GM12874 (cell line): ENCODE results near the gene SGF29.
"Not testable (repeated sequence)": the region's sequence is repeated elsewhere in the genome, so short reads cannot be mapped to it uniquely, and the experiment has no call there.

Experiments used
- TF ChIP-seq, protein P1 (sequence below): IDR thresholded peaks from 2 replicates; pipeline ENCODE4 v1.5.1; 2011; ENCODE audit warnings: low read depth, mild to moderate bottlenecking, control low read depth, low read length, moderate library complexity; ENCODE audit not compliant: insufficient read depth

The SGF29 gene

DNA sequence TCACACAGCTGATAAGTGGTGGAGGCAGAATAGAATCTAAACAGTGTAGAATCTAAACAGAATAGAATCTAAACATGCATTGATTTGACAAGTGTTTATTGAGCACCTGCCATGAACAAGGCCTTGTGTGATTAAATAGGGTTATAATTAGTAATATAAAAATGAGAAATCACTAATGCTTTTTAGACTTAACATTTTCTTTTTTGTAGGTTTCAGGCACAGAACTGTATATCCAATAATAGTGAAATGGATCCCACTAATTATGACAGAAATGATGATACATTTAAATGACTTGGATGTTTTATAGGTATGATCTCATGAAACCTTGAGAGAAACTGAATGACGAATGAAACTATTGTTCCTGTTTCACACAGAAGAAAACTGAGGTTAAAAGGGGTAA lies 84.0 kb downstream of the SGF29 start, which contains the start of gene NPIPB8:
Gene NPIPB8 (plus strand): TSS at position 301 of the 400 bp plus-strand sequence. CDS start 296 bp downstream, outside the sequence.
- TF ChIP-seq, protein P1, sequence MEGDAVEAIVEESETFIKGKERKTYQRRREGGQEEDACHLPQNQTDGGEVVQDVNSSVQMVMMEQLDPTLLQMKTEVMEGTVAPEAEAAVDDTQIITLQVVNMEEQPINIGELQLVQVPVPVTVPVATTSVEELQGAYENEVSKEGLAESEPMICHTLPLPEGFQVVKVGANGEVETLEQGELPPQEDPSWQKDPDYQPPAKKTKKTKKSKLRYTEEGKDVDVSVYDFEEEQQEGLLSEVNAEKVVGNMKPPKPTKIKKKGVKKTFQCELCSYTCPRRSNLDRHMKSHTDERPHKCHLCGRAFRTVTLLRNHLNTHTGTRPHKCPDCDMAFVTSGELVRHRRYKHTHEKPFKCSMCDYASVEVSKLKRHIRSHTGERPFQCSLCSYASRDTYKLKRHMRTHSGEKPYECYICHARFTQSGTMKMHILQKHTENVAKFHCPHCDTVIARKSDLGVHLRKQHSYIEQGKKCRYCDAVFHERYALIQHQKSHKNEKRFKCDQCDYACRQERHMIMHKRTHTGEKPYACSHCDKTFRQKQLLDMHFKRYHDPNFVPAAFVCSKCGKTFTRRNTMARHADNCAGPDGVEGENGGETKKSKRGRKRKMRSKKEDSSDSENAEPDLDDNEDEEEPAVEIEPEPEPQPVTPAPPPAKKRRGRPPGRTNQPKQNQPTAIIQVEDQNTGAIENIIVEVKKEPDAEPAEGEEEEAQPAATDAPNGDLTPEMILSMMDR, result not testable (repeated sequence)
